Measurements from ENCODE around the gene SEMA7A. TPM values are rescaled to one million over a fixed set of nuclear protein-coding genes. Genes with fewer than 3 reads are reported as not detected.

SEMA7A gene
- total RNA-seq, 1 experiment from 2014 or later: 74.9 TPM

DNA sequence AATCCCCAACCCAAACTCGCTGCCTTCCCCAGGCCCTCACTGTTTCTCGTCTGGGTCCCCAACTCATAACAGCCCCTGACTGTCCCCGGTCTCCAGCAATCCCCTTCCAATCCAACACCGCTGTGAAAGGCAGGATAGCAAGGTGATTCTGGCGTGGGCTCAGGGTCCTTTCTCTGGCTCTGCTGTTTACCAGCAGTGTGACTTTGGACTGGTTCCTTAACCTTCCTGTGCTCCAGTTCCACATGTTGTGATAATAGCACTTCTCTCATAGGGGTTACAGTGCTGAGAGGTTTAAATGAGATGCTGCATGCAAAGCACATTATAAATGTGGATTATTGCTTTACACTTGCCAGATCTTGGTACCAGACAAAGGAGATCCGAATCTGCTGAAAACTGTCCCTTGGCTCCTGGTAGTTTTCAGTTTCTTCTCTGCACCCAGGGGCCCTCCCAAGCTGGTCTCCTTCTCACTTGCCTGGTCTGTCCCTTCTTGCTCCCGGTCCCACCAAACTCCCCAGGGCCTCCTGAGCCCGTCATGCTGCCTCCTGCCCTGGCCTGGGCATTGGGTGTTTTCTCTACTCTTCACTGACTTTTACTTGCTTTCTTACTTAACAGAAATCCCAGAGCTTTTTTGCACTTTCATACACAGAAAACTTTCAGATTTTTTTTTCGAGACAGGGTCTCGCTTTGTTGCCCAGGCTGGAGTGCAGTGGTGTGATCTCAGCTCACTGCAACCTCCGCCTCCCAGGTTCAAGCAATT is 39.5 kb downstream of the SEMA7A start:
- no peaks in the 10 kb centered on the region for H3F3A ChIP-seq (ENCODE audit: low read length, unreplicated experiment)
- CTCF ChIA-PET: no interaction called here

GRCh38 chr15:74393423-74393822 is 40.3 kb downstream of the SEMA7A start:
- ChIA-PET CTCF (no interaction called here), POLR2A (ENCODE audit: unreplicated experiment) (no interaction called here)
- H3K4me1 ChIP-seq (ENCODE audit: insufficient read depth, low read length): peaks cover 36% of the 10 kb centered on the region
- peaks cover 5% of the 10 kb centered on the region for H3K79me2 ChIP-seq (ENCODE audit: low read length)
- H3K9me2 ChIP-seq (replicated peaks; ENCODE audit: low read length): no peaks in the 10 kb centered on the region
- H3K27ac ChIP-seq (ENCODE audit: low read length): no peak overlapping the region
- ATAC-seq: no peak
- H3K36me3 ChIP-seq (ENCODE audit: low read depth, low read length): no peaks in the 10 kb centered on the region
- H3K4me2 ChIP-seq (ENCODE audit: low read length): no peak overlapping the region
- no peak for DNase-seq
- H2AFZ ChIP-seq (ENCODE audit: low read length): no peak overlapping the region
- no peaks in the 10 kb centered on the region for H3F3A ChIP-seq (ENCODE audit: low read length, unreplicated experiment)
- no peak overlapping the region for H3K4me3 ChIP-seq (ENCODE audit: low read length)
- H3K9me3 ChIP-seq (ENCODE audit: low read length): no peaks in the 10 kb centered on the region
- no peaks in the 10 kb centered on the region for H3K27me3 ChIP-seq (ENCODE audit: low read length)
- intact Hi-C loops (cut with micrococcal nuclease): no loop called here
- no TSS peak for BruUV-seq (replicated peaks)
- no peak overlapping the region for H3K9ac ChIP-seq (ENCODE audit: low read length)
- TF ChIP-seq CTCF (conservative IDR thresholded peaks at IDR 0.05; ENCODE audit: low read depth, low read length) (no peak), EZH2 (IDR thresholded peaks at IDR 0.05; ENCODE audit: low read length, unreplicated experiment) (no peak), EZH2phosphoT487 (IDR thresholded peaks at IDR 0.05; ENCODE audit: borderline replicate concordance, low read length) (no peak)
- H4K20me1 ChIP-seq (ENCODE audit: low read length): no peaks in the 10 kb centered on the region

More for the DNA sequence above, 39.5 kb downstream of the SEMA7A start:
- H3K27me3 ChIP-seq (ENCODE audit: low read length): no peaks in the 10 kb centered on the region
- BruUV-seq (replicated peaks): no TSS peak
- H3K36me3 ChIP-seq (ENCODE audit: low read depth, low read length): no peaks in the 10 kb centered on the region
- H3K27ac ChIP-seq (ENCODE audit: low read length): no peak overlapping the region
- intact Hi-C loops (cut with micrococcal nuclease): no loop called here
- no peak overlapping the region for H3K4me2 ChIP-seq (ENCODE audit: low read length)
- H3K4me1 ChIP-seq (ENCODE audit: insufficient read depth, low read length): peaks cover 44% of the 10 kb centered on the region
- DNase-seq (no peak), ATAC-seq (no peak)
- H3K9ac ChIP-seq (ENCODE audit: low read length): no peak overlapping the region
- POLR2A ChIA-PET (ENCODE audit: unreplicated experiment): no interaction called here
- H3K79me2 ChIP-seq (ENCODE audit: low read length): peaks cover 5% of the 10 kb centered on the region
- H3K4me3 ChIP-seq (ENCODE audit: low read length): no peak overlapping the region
- H3K9me3 ChIP-seq (ENCODE audit: low read length): no peaks in the 10 kb centered on the region
- TF ChIP-seq CTCF (conservative IDR thresholded peaks at IDR 0.05; ENCODE audit: low read depth, low read length) (no peak), EZH2 (IDR thresholded peaks at IDR 0.05; ENCODE audit: low read length, unreplicated experiment) (no peak), EZH2phosphoT487 (IDR thresholded peaks at IDR 0.05; ENCODE audit: borderline replicate concordance, low read length) (no peak)
- H4K20me1 ChIP-seq (ENCODE audit: low read length): no peaks in the 10 kb centered on the region
- no peaks in the 10 kb centered on the region for H3K9me2 ChIP-seq (replicated peaks; ENCODE audit: low read length)
- no peak overlapping the region for H2AFZ ChIP-seq (ENCODE audit: low read length)

DNA sequence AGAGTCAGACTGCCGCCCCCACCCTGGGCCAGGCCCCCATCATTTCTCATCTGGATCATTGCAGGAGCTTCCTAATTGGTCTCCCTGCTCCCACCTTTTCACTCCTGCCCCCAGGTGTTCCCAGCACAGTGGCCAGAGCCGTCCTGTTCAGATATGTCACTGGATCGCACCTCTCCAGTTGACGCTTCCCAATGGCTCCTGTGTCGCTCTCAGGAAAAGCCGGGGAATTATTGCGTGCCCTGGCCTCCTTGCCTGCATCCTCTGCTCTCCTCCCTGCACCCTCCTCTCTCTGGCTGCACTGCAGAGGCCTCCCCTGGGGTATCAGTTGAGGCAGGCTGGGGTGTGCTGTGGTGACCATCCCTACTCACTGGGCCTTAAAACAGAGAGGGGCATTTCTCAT is 40.9 kb downstream of the SEMA7A start:
- CTCF ChIA-PET: no interaction called here

More for the DNA sequence above, 40.9 kb downstream of the SEMA7A start:
- POLR2A ChIA-PET (ENCODE audit: unreplicated experiment): no interaction called here
- intact Hi-C loops (cut with micrococcal nuclease): no loop called here
- Histone ChIP-seq H3K9ac (ENCODE audit: low read length) (no peak overlapping the region), H3K36me3 (ENCODE audit: low read depth, low read length) (no peaks in the 10 kb centered on the region), H3K4me1 (ENCODE audit: insufficient read depth, low read length) (peaks cover 32% of the 10 kb centered on the region), H3K9me3 (ENCODE audit: low read length) (no peaks in the 10 kb centered on the region), H3K9me2 (replicated peaks; ENCODE audit: low read length) (no peaks in the 10 kb centered on the region), H3K27me3 (ENCODE audit: low read length) (no peaks in the 10 kb centered on the region), H3F3A (ENCODE audit: low read length, unreplicated experiment) (no peaks in the 10 kb centered on the region), H2AFZ (ENCODE audit: low read length) (no peak overlapping the region), H3K79me2 (ENCODE audit: low read length) (peaks cover 5% of the 10 kb centered on the region), H3K4me2 (ENCODE audit: low read length) (no peak overlapping the region), H3K4me3 (ENCODE audit: low read length) (no peak overlapping the region), H3K27ac (ENCODE audit: low read length) (no peak overlapping the region), H4K20me1 (ENCODE audit: low read length) (no peaks in the 10 kb centered on the region)
- TF ChIP-seq EZH2phosphoT487 (IDR thresholded peaks at IDR 0.05; ENCODE audit: borderline replicate concordance, low read length) (no peak), CTCF (conservative IDR thresholded peaks at IDR 0.05; ENCODE audit: low read depth, low read length) (no peak), EZH2 (IDR thresholded peaks at IDR 0.05; ENCODE audit: low read length, unreplicated experiment) (no peak)
- DNase-seq: no peak
- no peak for ATAC-seq
- BruUV-seq (replicated peaks): no TSS peak
